ENCODE results near the gene TNPO3. TPM values are rescaled to one million over a fixed set of nuclear protein-coding genes. Genes with fewer than 3 reads are reported as not detected.

TNPO3 gene
- total and polyA plus RNA-seq, 10 of the 15 experiments (the other 5 are each of a cell fraction or from before 2014, with no cell fraction given): 17.6 to 91.8 (median 65.9) TPM

- WGBS (ENCODE audit: insufficient coverage, insufficient replicate concordance, low lambda C conversion rate, missing lambda C conversion rate): 3% methylated on average over 4 of the region's 7 CpGs
- Histone ChIP-seq H3K36me3 (ENCODE audit: control insufficient read depth in 2 of 2, insufficient read depth in 2 of 2, low read length in 1 of 2) (peaks cover 0 to 11% of the 10 kb centered on the region in 2 experiments; a peak in 3 of 4 replicates), H3K27ac (ENCODE audit: control insufficient read depth, insufficient read depth) (peak overlapping the region; percentile 96), H3K27me3 (replicated peaks in 1 of 2; ENCODE audit: control insufficient read depth in 2 of 2, insufficient read depth in 2 of 2, low read length in 1 of 2) (no peaks in the 10 kb centered on the region), H2AFZ (ENCODE audit: control insufficient read depth, low read depth, low read length) (no peak overlapping the region), H3K9me3 (replicated peaks; ENCODE audit: control insufficient read depth, insufficient read depth, low read length) (no peaks in the 10 kb centered on the region), H3K4me3 (peak overlapping the region; percentile 71), H4K20me1 (ENCODE audit: control insufficient read depth, insufficient read depth) (no peaks in the 10 kb centered on the region), H3K9ac (ENCODE audit: control insufficient read depth, insufficient read depth, low read length) (peak overlapping the region; percentile 83), H3K4me1 (ENCODE audit: control insufficient read depth, insufficient read depth, low read length) (peaks cover 45% of the 10 kb centered on the region), H3K4me2 (ENCODE audit: control insufficient read depth, insufficient read depth) (peak overlapping the region; percentile 86), H3K79me2 (ENCODE audit: control insufficient read depth, insufficient read depth, low read length) (peaks cover 89% of the 10 kb centered on the region)
- in situ Hi-C loops (cut with MboI) (no loop called here), intact Hi-C loops (cut with micrococcal nuclease; ENCODE audit: unreplicated experiment) (loop anchor here (10.0 kb wide), 2 partner anchors 206 to 676 kb away; partner anchors contain the start of genes NRF1 and TSPAN33)
- no TSS peak for BruUV-seq (replicated peaks)
- FAIRE-seq: no peak
- RAD21 ChIA-PET (ENCODE audit: unreplicated experiment): interaction anchor here (0.6 to 5.6 kb wide), 32 partner anchors 9 to 676 kb away, joined by 3 to 40 read pairs (median 4); partner anchors contain the start of gene TNPO3
- CTCF ChIA-PET: interaction anchor here (0.6 to 2.9 kb wide), 21 partner anchors 9 to 333 kb away, joined by 3 to 23 read pairs (median 4); partner anchors contain the start of gene KCP
- SMC1A ChIA-PET (ENCODE audit: uncharacterized antibody, unreplicated experiment): interaction anchor here (0.9 to 3.7 kb wide), 17 partner anchors 14 to 224 kb away, joined by 3 to 37 read pairs (median 7); partner anchors contain the start of gene TNPO3
- POLR2A ChIA-PET: interaction anchor here (0.5 to 6.7 kb wide), 25 partner anchors 10 to 429 kb away, joined by 3 to 107 read pairs (median 5); partner anchors contain the start of genes ATP6V1F, KCP and TNPO3
- peak; percentile 39 for ATAC-seq
- DNase-seq (ENCODE audit: low read depth, low spot score): peak; percentile 65
- TF ChIP-seq IRF5 (IDR thresholded peaks at IDR 0.05; ENCODE audit: borderline replicate concordance) (no peak), FOXM1 (IDR thresholded peaks at IDR 0.05; ENCODE audit: low read depth, low read length) (no peak), RFX5 (IDR thresholded peaks at IDR 0.05; ENCODE audit: low read depth, low read length) (no peak), SUZ12 (IDR thresholded peaks at IDR 0.05; ENCODE audit: unreplicated experiment) (no peak), BMI1 (IDR thresholded peaks at IDR 0.05; ENCODE audit: borderline replicate concordance) (no peak), TARDBP (IDR thresholded peaks at IDR 0.05; ENCODE audit: borderline replicate concordance) (no peak), REST (IDR thresholded peaks at IDR 0.05; ENCODE audit: low read depth, low read length) (no peak), HDAC2 (IDR thresholded peaks at IDR 0.05) (no peak), TAF1 (IDR thresholded peaks at IDR 0.05; ENCODE audit: borderline replicate concordance, low read depth, low read length) (peak; percentile 15), EED (IDR thresholded peaks at IDR 0.05; ENCODE audit: low read depth) (peak; percentile 48; the same call in 1 of the 2 replicates), NR2C1 (IDR thresholded peaks at IDR 0.05) (peak; percentile 19; the same call in 1 of the 2 replicates), YBX1 (IDR thresholded peaks at IDR 0.05) (no peak)
- TF ChIP-seq, protein P1, sequence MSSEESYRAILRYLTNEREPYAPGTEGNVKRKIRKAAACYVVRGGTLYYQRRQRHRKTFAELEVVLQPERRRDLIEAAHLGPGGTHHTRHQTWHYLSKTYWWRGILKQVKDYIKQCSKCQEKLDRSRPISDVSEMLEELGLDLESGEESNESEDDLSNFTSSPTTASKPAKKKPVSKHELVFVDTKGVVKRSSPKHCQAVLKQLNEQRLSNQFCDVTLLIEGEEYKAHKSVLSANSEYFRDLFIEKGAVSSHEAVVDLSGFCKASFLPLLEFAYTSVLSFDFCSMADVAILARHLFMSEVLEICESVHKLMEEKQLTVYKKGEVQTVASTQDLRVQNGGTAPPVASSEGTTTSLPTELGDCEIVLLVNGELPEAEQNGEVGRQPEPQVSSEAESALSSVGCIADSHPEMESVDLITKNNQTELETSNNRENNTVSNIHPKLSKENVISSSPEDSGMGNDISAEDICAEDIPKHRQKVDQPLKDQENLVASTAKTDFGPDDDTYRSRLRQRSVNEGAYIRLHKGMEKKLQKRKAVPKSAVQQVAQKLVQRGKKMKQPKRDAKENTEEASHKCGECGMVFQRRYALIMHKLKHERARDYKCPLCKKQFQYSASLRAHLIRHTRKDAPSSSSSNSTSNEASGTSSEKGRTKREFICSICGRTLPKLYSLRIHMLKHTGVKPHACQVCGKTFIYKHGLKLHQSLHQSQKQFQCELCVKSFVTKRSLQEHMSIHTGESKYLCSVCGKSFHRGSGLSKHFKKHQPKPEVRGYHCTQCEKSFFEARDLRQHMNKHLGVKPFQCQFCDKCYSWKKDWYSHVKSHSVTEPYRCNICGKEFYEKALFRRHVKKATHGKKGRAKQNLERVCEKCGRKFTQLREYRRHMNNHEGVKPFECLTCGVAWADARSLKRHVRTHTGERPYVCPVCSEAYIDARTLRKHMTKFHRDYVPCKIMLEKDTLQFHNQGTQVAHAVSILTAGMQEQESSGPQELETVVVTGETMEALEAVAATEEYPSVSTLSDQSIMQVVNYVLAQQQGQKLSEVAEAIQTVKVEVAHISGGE (CRISPR knock-in tag; IDR thresholded peaks at IDR 0.05): no peak
Measured at GRCh38 chr7:128939075-128939860, 115.6 kb downstream of the TNPO3 start.
